ENCODE results near the gene ILF2.

The ILF2 gene

GRCh38 chr1:153629971-153630370 lies 40.8 kb downstream of the ILF2 start:
- no peak for TF ChIP-seq CTCF (IDR thresholded peaks at IDR 0.05; ENCODE audit: extremely low read depth, missing control alignments)
- DNase-seq (ENCODE audit: low spot score): no peak

GRCh38 chr1:153629343-153629665 lies 41.5 kb downstream of the ILF2 start:
- TF ChIP-seq CTCF (IDR thresholded peaks at IDR 0.05; ENCODE audit: extremely low read depth, missing control alignments): no peak
- DNase-seq (ENCODE audit: low spot score): no peak

DNA sequence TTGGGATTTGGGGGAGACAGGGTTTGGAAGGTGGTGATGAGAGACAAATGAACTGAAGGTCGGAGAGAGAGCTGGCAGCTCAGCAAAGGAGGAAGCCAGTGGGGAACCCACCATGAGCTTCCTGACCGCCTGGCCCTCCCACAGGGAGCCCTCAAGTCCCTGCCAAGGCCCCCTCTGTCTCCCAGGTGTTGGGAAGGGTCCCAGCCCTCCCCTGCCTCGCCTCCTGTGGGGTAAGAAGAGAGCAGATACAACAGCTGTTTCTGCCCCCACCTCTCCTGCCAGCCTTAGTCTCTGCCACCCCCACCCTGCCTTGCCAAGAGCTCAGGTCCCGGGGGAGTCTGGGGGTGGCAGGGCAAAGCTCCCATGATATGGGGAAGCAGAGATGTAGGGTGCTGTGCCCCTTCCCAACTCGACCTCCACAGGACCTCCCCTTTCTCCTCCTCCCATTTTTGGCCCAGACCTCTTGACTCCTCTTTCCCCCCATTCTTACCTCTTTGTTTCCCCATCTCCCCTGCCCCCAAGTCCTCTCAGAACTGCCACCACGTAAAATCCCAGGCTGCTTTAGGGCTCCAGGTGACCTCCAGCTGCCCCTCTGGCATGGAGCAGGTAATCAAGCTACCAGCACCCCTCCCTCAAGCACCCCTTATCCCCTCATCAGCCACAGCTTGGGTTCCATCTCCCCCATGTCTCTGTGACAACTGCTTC lies 42.0 kb downstream of the ILF2 start:
- TF ChIP-seq CTCF (IDR thresholded peaks at IDR 0.05; ENCODE audit: extremely low read depth, missing control alignments): no peak
- no peak for DNase-seq (ENCODE audit: low spot score)

DNA sequence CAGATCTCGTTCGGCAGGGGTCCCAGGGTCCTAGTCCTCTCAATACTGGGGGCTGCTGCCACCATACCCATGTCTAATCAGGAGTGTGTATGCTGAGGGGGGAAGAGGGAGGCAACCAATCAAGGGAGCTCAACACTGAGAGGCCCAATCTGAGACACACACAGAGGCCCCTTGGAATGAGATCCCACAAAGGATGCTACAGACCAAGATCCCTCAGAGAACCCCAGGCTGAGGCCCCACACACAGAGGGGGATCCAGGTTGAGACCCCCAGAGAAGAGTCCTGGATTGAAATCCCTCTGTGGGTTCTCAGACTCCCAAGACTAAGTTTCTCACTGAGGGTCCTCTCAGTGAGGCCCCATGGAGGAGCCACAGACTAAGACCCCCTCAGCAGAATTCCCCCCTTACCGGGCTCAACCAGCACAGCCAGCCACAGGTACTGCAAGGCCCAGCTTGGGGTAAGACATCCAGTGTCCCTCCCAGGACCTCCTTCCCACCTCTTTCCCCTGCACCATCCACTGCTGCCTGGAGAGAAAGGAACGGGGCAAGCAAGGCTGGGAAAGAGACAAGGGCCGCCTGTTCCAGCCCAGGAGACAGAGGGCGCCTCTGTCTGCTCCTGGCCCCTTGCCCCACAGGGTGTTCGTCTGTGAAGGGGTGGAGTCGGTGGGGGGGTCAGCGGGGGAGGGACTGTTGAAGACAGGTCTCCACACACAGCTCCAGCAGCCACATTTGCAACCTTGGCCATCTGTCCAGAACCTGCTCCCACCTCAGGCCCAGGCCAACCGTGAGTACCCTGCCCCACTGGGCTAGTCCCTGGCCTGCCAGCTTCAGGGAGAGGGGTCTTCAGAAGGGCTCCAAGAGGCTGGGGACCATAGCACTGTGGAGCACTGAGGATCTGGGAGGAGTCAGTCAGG lies 42.8 kb downstream of the ILF2 start, which contains the start of gene S100A1:
S100A1 (plus strand) TSS at position 720 of the 912 bp plus-strand sequence. CDS start 2,088 bp downstream, outside the sequence.
- no peak for TF ChIP-seq CTCF (IDR thresholded peaks at IDR 0.05; ENCODE audit: extremely low read depth, missing control alignments)

DNA sequence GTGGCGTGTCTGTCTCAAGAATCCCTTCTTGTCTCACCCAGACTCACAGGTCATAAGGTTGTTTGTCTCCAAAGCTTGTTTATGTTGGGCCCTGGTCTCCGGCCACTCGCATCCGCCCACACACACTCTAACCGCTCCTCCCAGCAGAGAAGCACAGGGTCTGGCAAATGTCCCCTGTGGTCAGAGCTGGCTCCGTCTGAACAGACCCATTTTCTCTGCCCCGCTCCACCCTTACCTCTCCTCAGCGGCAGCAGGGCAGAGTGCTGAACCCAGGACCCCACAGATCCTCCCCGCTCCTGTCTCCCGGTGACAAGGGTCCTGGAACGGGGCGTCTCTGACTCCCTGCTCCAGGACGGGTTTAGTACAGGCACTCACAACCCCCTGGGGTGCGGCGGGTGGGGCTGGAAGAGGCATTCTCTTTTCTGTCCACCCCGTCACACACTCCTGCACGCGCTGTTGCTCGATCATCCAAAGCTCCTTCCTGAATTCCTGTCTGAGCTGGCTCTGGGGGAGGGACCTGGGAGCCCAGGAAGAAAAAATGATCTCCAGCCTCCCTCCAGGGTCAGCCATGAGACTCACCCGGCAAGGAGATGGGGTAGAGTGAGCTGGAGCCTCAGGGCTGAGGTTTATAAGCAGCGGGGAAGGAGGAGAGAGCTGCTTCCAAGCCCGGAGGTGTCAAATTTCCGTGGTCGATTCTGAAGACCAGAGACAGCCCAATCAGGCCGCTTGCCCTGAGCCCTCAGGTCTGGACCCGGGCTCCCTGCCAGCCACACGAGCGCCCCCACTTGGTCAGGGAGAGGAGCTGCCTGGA lies 43.7 kb downstream of the ILF2 start, which contains the start of gene S100A13:
S100A13 (minus strand) TSS at position 602 of the 811 bp plus-strand sequence. CDS start 1,033 bp downstream, outside the sequence.
- peak; percentile 67 for DNase-seq (ENCODE audit: low spot score)
- peak; percentile 10 for TF ChIP-seq CTCF (IDR thresholded peaks at IDR 0.05; ENCODE audit: extremely low read depth, missing control alignments)

More for the DNA sequence above, 42.8 kb downstream of the ILF2 start, which contains the start of gene S100A1:
- no peak for DNase-seq (ENCODE audit: low spot score)

DNA sequence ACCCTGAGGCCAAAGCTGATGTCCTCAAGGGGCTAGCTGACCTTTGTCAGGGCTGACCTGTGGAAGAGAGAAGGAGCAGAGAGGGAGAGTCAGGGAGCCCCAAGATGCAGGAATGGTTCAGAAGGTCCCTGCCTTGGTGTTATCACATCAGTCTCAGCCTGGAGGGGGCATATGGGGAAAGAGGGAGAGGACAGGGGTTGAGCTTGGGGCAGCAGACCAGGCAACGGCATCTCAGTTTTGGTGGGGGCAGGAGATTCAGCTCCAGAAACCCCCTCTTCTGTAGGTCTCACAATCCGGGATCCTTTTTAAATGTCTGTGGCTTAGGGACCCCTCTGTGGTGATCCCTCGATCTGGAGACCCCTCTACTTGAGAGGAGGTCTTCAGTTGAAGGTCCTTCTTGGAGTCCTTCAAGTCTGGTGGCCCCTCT lies 44.3 kb downstream of the ILF2 start:
- DNase-seq (ENCODE audit: low spot score): no peak
- TF ChIP-seq CTCF (IDR thresholded peaks at IDR 0.05; ENCODE audit: extremely low read depth, missing control alignments): no peak
